Activated naive CD4-positive, alpha-beta T cell treated with anti-CD3 and anti-CD28 coated beads, Interleukin-2, amount 50 U/mL, for 72 hours (primary cell): ENCODE results near the gene RHOU. TPM values are rescaled to one million over a fixed set of nuclear protein-coding genes. Genes with fewer than 3 reads are reported as not detected.
A peak's percentile ranks its signal among the peaks of the same experiment; 100 is the strongest.

Experiments
- ATAC-seq, 2 donors: fragments of 150-1000 bp; cut with Tn5 transposase; 2 replicates each; pipeline ENCODE4 v1.10.0; 2021; ENCODE audit warnings: mild to moderate bottlenecking in 2 of 2, moderate library complexity in 2 of 2
- DNase-seq, 2 donors: peaks; one replicate each; pipeline ENCODE4 v3.0.0; 2021 to 2022; ENCODE audit warnings: low spot score in 2 of 2
- H3K27ac Mint-ChIP-seq, 2 donors: one replicate each; pipeline ENCODE4 v1.8.0; 2022; ENCODE audit warnings: mild to moderate bottlenecking in 2 of 2, mixed read lengths in 2 of 2
- H3K36me3 Mint-ChIP-seq, 2 donors: one replicate each; pipeline ENCODE4 v1.8.0; 2022; ENCODE audit warnings: mixed read lengths in 2 of 2
- H3K9me3 Mint-ChIP-seq, 2 donors: one replicate each; pipeline ENCODE4 v1.8.0; 2022; ENCODE audit warnings: mixed read lengths in 2 of 2
- total RNA-seq, 2 donors: library from RNA; stranded (reverse); gene quantifications; one replicate each; pipeline ENCODE4 v1.2.3, GENCODE V29; 2022

Gene RHOU
- total RNA-seq, 2 donors from 2014 or later = 1.1 to 4.3 TPM

- H3K36me3 Mint-ChIP-seq = no peaks in the 10 kb centered on the region
- ATAC-seq (no peak), DNase-seq (no peak)
- no peak overlapping the region for H3K27ac Mint-ChIP-seq
- H3K9me3 Mint-ChIP-seq = no peaks in the 10 kb centered on the region
Observed at GRCh38 chr1:228727681-228728171, 7.6 kb upstream of the RHOU start.

GRCh38 chr1:228732426-228732825 lies 2.9 kb upstream of the RHOU start:
- DNase-seq (no peak), ATAC-seq (no peak)
- H3K9me3 Mint-ChIP-seq = no peaks in the 10 kb centered on the region
- no peaks in the 10 kb centered on the region for H3K36me3 Mint-ChIP-seq
- no peak overlapping the region for H3K27ac Mint-ChIP-seq

GRCh38 chr1:228733576-228733975 lies 1.7 kb upstream of the RHOU start:
- Mint-ChIP-seq H3K27ac (no peak overlapping the region), H3K9me3 (no peaks in the 10 kb centered on the region), H3K36me3 (no peaks in the 10 kb centered on the region)
- DNase-seq (no peak), ATAC-seq (no peak)

GRCh38 chr1:228735871-228736586 lies 750 bp downstream of the RHOU start:
- H3K9me3 Mint-ChIP-seq = no peaks in the 10 kb centered on the region
- DNase-seq (peak in 1 of 2 donors; percentile 12), ATAC-seq (peak; percentile 23 to 36)
- peak overlapping the region in 1 of 2 donors; percentile 23 for H3K27ac Mint-ChIP-seq
- H3K36me3 Mint-ChIP-seq = no peaks in the 10 kb centered on the region

- DNase-seq = no peak
- H3K36me3 Mint-ChIP-seq = no peaks in the 10 kb centered on the region
- no peak for ATAC-seq
- no peaks in the 10 kb centered on the region for H3K9me3 Mint-ChIP-seq
- no peak overlapping the region for H3K27ac Mint-ChIP-seq
Observed at GRCh38 chr1:228736844-228737445, 1.7 kb downstream of the RHOU start.

GRCh38 chr1:228737601-228738041 lies 2.3 kb downstream of the RHOU start:
- H3K9me3 Mint-ChIP-seq = no peaks in the 10 kb centered on the region
- DNase-seq (no peak), ATAC-seq (no peak)
- no peak overlapping the region for H3K27ac Mint-ChIP-seq
- no peaks in the 10 kb centered on the region for H3K36me3 Mint-ChIP-seq

- no peak for ATAC-seq
- no peaks in the 10 kb centered on the region for H3K9me3 Mint-ChIP-seq
- no peak overlapping the region for H3K27ac Mint-ChIP-seq
Observed at GRCh38 chr1:228739826-228740225, 4.5 kb downstream of the RHOU start.

GRCh38 chr1:228740543-228741317 lies 5.5 kb downstream of the RHOU start:
- no peak for DNase-seq

More at GRCh38 chr1:228739826-228740225, 4.5 kb downstream of the RHOU start:
- peaks cover 5 to 6% of the 10 kb centered on the region in 2 donors for H3K36me3 Mint-ChIP-seq
- no peak for DNase-seq

GRCh38 chr1:228742281-228742860 lies 7.1 kb downstream of the RHOU start:
- Mint-ChIP-seq H3K27ac (peak overlapping the region in 1 of 2 donors; percentile 15), H3K36me3 (peaks cover 5 to 6% of the 10 kb centered on the region in 2 donors), H3K9me3 (no peaks in the 10 kb centered on the region)
- DNase-seq (no peak), ATAC-seq (no peak)

More at GRCh38 chr1:228740543-228741317, 5.5 kb downstream of the RHOU start:
- ATAC-seq = no peak
- no peaks in the 10 kb centered on the region for H3K9me3 Mint-ChIP-seq
- peaks cover 5 to 6% of the 10 kb centered on the region in 2 donors for H3K36me3 Mint-ChIP-seq
- no peak overlapping the region for H3K27ac Mint-ChIP-seq

GRCh38 chr1:228743405-228743804 lies 8.1 kb downstream of the RHOU start:
- DNase-seq (no peak), ATAC-seq (no peak)
- Mint-ChIP-seq H3K36me3 (peaks cover 5 to 6% of the 10 kb centered on the region in 2 donors), H3K27ac (no peak overlapping the region), H3K9me3 (no peaks in the 10 kb centered on the region)

GRCh38 chr1:228744356-228744755 lies 9.1 kb downstream of the RHOU start:
- DNase-seq = no peak
- no peak for ATAC-seq
- Mint-ChIP-seq H3K9me3 (no peaks in the 10 kb centered on the region), H3K36me3 (peaks cover 5 to 6% of the 10 kb centered on the region in 2 donors), H3K27ac (no peak overlapping the region)

GRCh38 chr1:228744918-228745317 lies 9.6 kb downstream of the RHOU start:
- H3K27ac Mint-ChIP-seq = no peak overlapping the region
- ATAC-seq = no peak
- H3K9me3 Mint-ChIP-seq = no peaks in the 10 kb centered on the region
- DNase-seq = no peak
- H3K36me3 Mint-ChIP-seq = peaks cover 5 to 6% of the 10 kb centered on the region in 2 donors

- Mint-ChIP-seq H3K36me3 (peaks cover 5 to 6% of the 10 kb centered on the region in 2 donors), H3K9me3 (no peaks in the 10 kb centered on the region), H3K27ac (no peak overlapping the region)
- DNase-seq (no peak), ATAC-seq (no peak)
Observed at GRCh38 chr1:228745497-228745896, 10.2 kb downstream of the RHOU start.

GRCh38 chr1:228747301-228747935 lies 12.1 kb downstream of the RHOU start:
- Mint-ChIP-seq H3K27ac (no peak overlapping the region), H3K9me3 (no peaks in the 10 kb centered on the region), H3K36me3 (peaks cover 5 to 6% of the 10 kb centered on the region in 2 donors)
- DNase-seq (no peak), ATAC-seq (no peak)

GRCh38 chr1:228748029-228748428 lies 12.8 kb downstream of the RHOU start:
- no peaks in the 10 kb centered on the region for H3K9me3 Mint-ChIP-seq
- no peak for DNase-seq
- no peak for ATAC-seq
- no peak overlapping the region for H3K27ac Mint-ChIP-seq
- H3K36me3 Mint-ChIP-seq = peaks cover 5 to 6% of the 10 kb centered on the region in 2 donors

GRCh38 chr1:228748431-228748830 lies 13.2 kb downstream of the RHOU start:
- ATAC-seq = peak; percentile 64 to 86
- H3K9me3 Mint-ChIP-seq = no peaks in the 10 kb centered on the region
- no peak overlapping the region for H3K27ac Mint-ChIP-seq
- peaks cover 2 to 3% of the 10 kb centered on the region in 2 donors for H3K36me3 Mint-ChIP-seq
- peak in 1 of 2 donors; percentile 24 for DNase-seq
